HEK293 (cell line): ENCODE results near the gene GDPGP1.

Source experiments
- CTCF ChIA-PET: fragments of 350-600 bp; formaldehyde crosslinking; extraction: SDS; loops from one replicate; lab custom pipeline; 2021; ENCODE audit warnings: antibody characterized with exemption; lab: Yijun Ruan, JAX
- POLR2A ChIA-PET: fragments of 300-600 bp; formaldehyde crosslinking; extraction: SDS; loops from one replicate; lab custom pipeline; 2020; ENCODE audit warnings: antibody characterized with exemption, inconsistent platforms; lab: Yijun Ruan, JAX
- H3K27ac ChIP-seq: fragments of 200-500 bp; sonication (Bioruptor generic); 2 replicates; pipeline ENCODE4 v1.5.1; 2014; ENCODE audit warnings: low read depth, low read length, control low read depth, inconsistent platforms; ENCODE audit errors: extremely low read depth
- H3K36me3 ChIP-seq, 2 experiments: fragments of 200-500 bp in 1 of 2; sonication (Bioruptor generic) in 1 of 2; 1 replicate in 1 of 2; 2 replicates in 1 of 2; pipeline ENCODE4 v1.5.1; 2014 to 2017; ENCODE audit warnings: inconsistent platforms in 2 of 2, low read length in 2 of 2; ENCODE audit not compliant: control insufficient read depth in 2 of 2, insufficient read depth in 1 of 2
- H3K4me1 ChIP-seq: fragments of 200-500 bp; sonication (Bioruptor generic); 2 replicates; pipeline ENCODE4 v1.5.1; 2014; ENCODE audit warnings: mild to moderate bottlenecking, low read length, inconsistent platforms; ENCODE audit not compliant: control insufficient read depth, insufficient read depth
- H3K4me3 ChIP-seq: 2 replicates; pipeline ENCODE4 v1.5.1; 2011; ENCODE audit warnings: low read depth, mild to moderate bottlenecking, control low read depth, low read length, moderate library complexity
- H3K9me3 ChIP-seq: fragments of 200-500 bp; sonication (Bioruptor generic); 2 replicates; pipeline ENCODE4 v1.5.1; 2014; ENCODE audit warnings: low read depth, low read length, inconsistent platforms; ENCODE audit not compliant: control insufficient read depth, insufficient read depth
- BCL11A ChIP-seq: fragments of 450-650 bp; formaldehyde crosslinking; IDR thresholded peaks from 2 replicates; pipeline ENCODE4 v1.5.1; 2016; ENCODE audit warnings: low read depth, missing biosample characterization, missing genetic modification characterization
- FEZF1 ChIP-seq: fragments of 450-650 bp; formaldehyde crosslinking; IDR thresholded peaks from 2 replicates; pipeline ENCODE4 v1.5.1; 2016; ENCODE audit warnings: missing biosample characterization, missing genetic modification characterization
- GLI4 ChIP-seq: fragments of 450-650 bp; formaldehyde crosslinking; IDR thresholded peaks from 2 replicates; pipeline ENCODE4 v1.5.1; 2016; ENCODE audit warnings: missing biosample characterization, missing genetic modification characterization
- KLF10 ChIP-seq: fragments of 450-650 bp; IDR thresholded peaks from 2 replicates; pipeline ENCODE4 v1.5.1; 2018; ENCODE audit warnings: missing biosample characterization, mild to moderate bottlenecking, missing genetic modification characterization
- KLF8 ChIP-seq: fragments of 450-650 bp; formaldehyde crosslinking; IDR thresholded peaks from 2 replicates; pipeline ENCODE4 v1.5.1; 2016; ENCODE audit warnings: missing biosample characterization, missing genetic modification characterization
- KLF9 ChIP-seq: fragments of 450-650 bp; formaldehyde crosslinking; IDR thresholded peaks from 2 replicates; pipeline ENCODE4 v1.5.1; 2016; ENCODE audit warnings: missing biosample characterization, missing genetic modification characterization, low read depth
- TSHZ1 ChIP-seq: fragments of 450-650 bp; formaldehyde crosslinking; IDR thresholded peaks from 2 replicates; pipeline ENCODE4 v1.5.1; 2016; ENCODE audit warnings: missing biosample characterization, missing genetic modification characterization, borderline replicate concordance
- YY2 ChIP-seq: fragments of 450-650 bp; formaldehyde crosslinking; IDR thresholded peaks from 2 replicates; pipeline ENCODE4 v1.5.1; 2016; ENCODE audit warnings: missing biosample characterization, missing genetic modification characterization
- ZBTB20 ChIP-seq: fragments of 450-650 bp; formaldehyde crosslinking; IDR thresholded peaks from 2 replicates; pipeline ENCODE4 v1.5.1; 2016; ENCODE audit warnings: missing biosample characterization, missing genetic modification characterization
- ZBTB8A ChIP-seq: fragments of 450-650 bp; formaldehyde crosslinking; IDR thresholded peaks from 2 replicates; pipeline ENCODE4 v1.5.1; 2016; ENCODE audit warnings: missing biosample characterization, missing genetic modification characterization
- ZFP37 ChIP-seq: fragments of 450-650 bp; formaldehyde crosslinking; IDR thresholded peaks from 2 replicates; pipeline ENCODE4 v1.5.1; 2016; ENCODE audit warnings: missing biosample characterization, missing genetic modification characterization
- ZIC2 ChIP-seq: fragments of 450-650 bp; formaldehyde crosslinking; IDR thresholded peaks from 2 replicates; pipeline ENCODE4 v1.5.1; 2016; ENCODE audit warnings: missing biosample characterization, missing genetic modification characterization
- ZNF10 ChIP-seq: fragments of 450-650 bp; formaldehyde crosslinking; IDR thresholded peaks from 2 replicates; pipeline ENCODE4 v1.5.1; 2017; ENCODE audit warnings: missing biosample characterization, missing genetic modification characterization
- ZNF121 ChIP-seq: fragments of 450-650 bp; formaldehyde crosslinking; IDR thresholded peaks from 2 replicates; pipeline ENCODE4 v1.5.1; 2016; ENCODE audit warnings: missing biosample characterization, missing genetic modification characterization
- ZNF292 ChIP-seq: fragments of 450-650 bp; formaldehyde crosslinking; IDR thresholded peaks from 2 replicates; pipeline ENCODE4 v1.5.1; 2016; ENCODE audit warnings: low read depth, missing biosample characterization, missing genetic modification characterization, borderline replicate concordance
- ZNF302 ChIP-seq: fragments of 450-650 bp; formaldehyde crosslinking; IDR thresholded peaks from 2 replicates; pipeline ENCODE4 v1.5.1; 2016; ENCODE audit warnings: missing biosample characterization, missing genetic modification characterization, low read depth
- ZNF350 ChIP-seq: fragments of 450-650 bp; formaldehyde crosslinking; IDR thresholded peaks from 2 replicates; pipeline ENCODE4 v1.5.0; 2017; ENCODE audit warnings: missing biosample characterization, mild to moderate bottlenecking, missing genetic modification characterization
- ZNF404 ChIP-seq: fragments of 450-650 bp; formaldehyde crosslinking; IDR thresholded peaks from 2 replicates; pipeline ENCODE4 v1.5.1; 2017; ENCODE audit warnings: missing biosample characterization, missing genetic modification characterization
- ZNF426 ChIP-seq: fragments of 450-650 bp; formaldehyde crosslinking; IDR thresholded peaks from 2 replicates; pipeline ENCODE4 v1.5.1; 2017; ENCODE audit warnings: missing biosample characterization, missing genetic modification characterization, mild to moderate bottlenecking, inconsistent platforms, moderate library complexity
- ZNF433 ChIP-seq: fragments of 450-650 bp; formaldehyde crosslinking; IDR thresholded peaks from 2 replicates; pipeline ENCODE4 v1.5.1; 2016; ENCODE audit warnings: missing biosample characterization, missing genetic modification characterization, low read depth
- ZNF510 ChIP-seq: fragments of 450-650 bp; formaldehyde crosslinking; IDR thresholded peaks from 2 replicates; pipeline ENCODE4 v1.5.1; 2018; ENCODE audit warnings: mild to moderate bottlenecking, missing genetic modification characterization, missing biosample characterization; ENCODE audit not compliant: insufficient replicate concordance
- ZNF514 ChIP-seq: fragments of 450-650 bp; formaldehyde crosslinking; IDR thresholded peaks from 2 replicates; pipeline ENCODE4 v1.5.1; 2016; ENCODE audit warnings: missing biosample characterization, missing genetic modification characterization
- ZNF558 ChIP-seq: fragments of 450-650 bp; formaldehyde crosslinking; IDR thresholded peaks from 2 replicates; pipeline ENCODE4 v1.5.1; 2016; ENCODE audit warnings: missing biosample characterization, missing genetic modification characterization
- ZNF610 ChIP-seq: fragments of 450-650 bp; formaldehyde crosslinking; IDR thresholded peaks from 2 replicates; pipeline ENCODE4 v1.5.1; 2016; ENCODE audit warnings: missing biosample characterization, missing genetic modification characterization, borderline replicate concordance
- ZNF645 ChIP-seq: fragments of 450-650 bp; formaldehyde crosslinking; IDR thresholded peaks from 2 replicates; pipeline ENCODE4; 2016; ENCODE audit warnings: missing biosample characterization, missing genetic modification characterization
- ZNF660 ChIP-seq: fragments of 450-650 bp; IDR thresholded peaks from 2 replicates; pipeline ENCODE4 v1.5.1; 2018; ENCODE audit warnings: missing biosample characterization, mild to moderate bottlenecking, missing genetic modification characterization
- ZNF701 ChIP-seq: fragments of 450-650 bp; formaldehyde crosslinking; IDR thresholded peaks from 2 replicates; pipeline ENCODE4 v1.5.1; 2016; ENCODE audit warnings: missing biosample characterization, missing genetic modification characterization
- ZNF785 ChIP-seq: fragments of 450-650 bp; formaldehyde crosslinking; IDR thresholded peaks from 2 replicates; pipeline ENCODE4 v1.5.1; 2016; ENCODE audit warnings: missing biosample characterization, missing genetic modification characterization
- ZNF843 ChIP-seq: fragments of 450-650 bp; formaldehyde crosslinking; IDR thresholded peaks from 2 replicates; pipeline ENCODE4 v1.5.1; 2016; ENCODE audit warnings: missing biosample characterization, missing genetic modification characterization
- ZSCAN30 ChIP-seq: fragments of 450-650 bp; IDR thresholded peaks from 2 replicates; pipeline ENCODE4 v1.5.1; 2018; ENCODE audit warnings: missing biosample characterization, mild to moderate bottlenecking, missing genetic modification characterization, moderate library complexity

The GDPGP1 gene

GRCh38 chr15:90210593-90210992 is 23.4 kb upstream of the GDPGP1 start:
- no peaks in the 10 kb centered on the region; a peak in 1 of 3 replicates for H3K36me3 ChIP-seq
- H3K27ac ChIP-seq, result no peak overlapping the region
- POLR2A ChIA-PET, result no interaction called here
- H3K4me3 ChIP-seq, result no peak overlapping the region
- H3K9me3 ChIP-seq, result no peaks in the 10 kb centered on the region
- CTCF ChIA-PET, result no interaction called here
- peaks cover 12% of the 10 kb centered on the region for H3K4me1 ChIP-seq
- no peak for TF ChIP-seq ZNF350 (tag by site-specific recombination)
- no peak for TF ChIP-seq ZNF404 (tag by site-specific recombination)
- TF ChIP-seq ZNF510 (tag by site-specific recombination), result no peak
- TF ChIP-seq ZNF843 (tag by site-specific recombination), result no peak
- no peak for TF ChIP-seq ZNF610 (tag by site-specific recombination)
- no peak for TF ChIP-seq ZNF558 (tag by site-specific recombination)
- TF ChIP-seq ZNF302, result no peak
- no peak for TF ChIP-seq YY2 (tag by site-specific recombination)
- TF ChIP-seq ZNF426 (tag by site-specific recombination), result no peak
- TF ChIP-seq ZSCAN30 (tag by site-specific recombination), result no peak
- no peak for TF ChIP-seq ZNF660 (tag by site-specific recombination)
- no peak for TF ChIP-seq ZNF514 (tag by site-specific recombination)
- no peak for TF ChIP-seq GLI4
- no peak for TF ChIP-seq ZBTB8A (tag by site-specific recombination)

GRCh38 chr15:90211009-90211408 is 23.0 kb upstream of the GDPGP1 start:
- ChIA-PET CTCF (no interaction called here), POLR2A (no interaction called here)
- TF ChIP-seq KLF8 (tag by site-specific recombination) (no peak), ZNF785 (no peak), ZNF10 (tag by site-specific recombination) (no peak), ZNF121 (no peak), BCL11A (no peak), ZBTB20 (no peak), FEZF1 (tag by site-specific recombination) (no peak), TSHZ1 (tag by site-specific recombination) (no peak), KLF9 (tag by site-specific recombination) (no peak), ZNF701 (no peak), ZFP37 (tag by site-specific recombination) (no peak), ZNF645 (no peak), ZNF433 (tag by site-specific recombination) (no peak), ZNF292 (no peak), KLF10 (tag by site-specific recombination) (no peak), ZIC2 (tag by site-specific recombination) (no peak)
- no peak overlapping the region for H3K4me3 ChIP-seq
- H3K36me3 ChIP-seq, result no peaks in the 10 kb centered on the region; a peak in 1 of 3 replicates
- H3K4me1 ChIP-seq, result peaks cover 12% of the 10 kb centered on the region
- H3K9me3 ChIP-seq, result no peaks in the 10 kb centered on the region
- H3K27ac ChIP-seq, result no peak overlapping the region
